GM21367 (cell line): ENCODE data around the gene HCN4.
"Not testable (repeated sequence)": the region's sequence is repeated elsewhere in the genome, so short reads cannot be mapped to it uniquely, and the experiment has no call there.

Experiments
- ATAC-seq: cut with Tn5 transposase; IDR thresholded peaks from one replicate; pipeline ENCODE4 v1.9.1; 2021; ENCODE audit not compliant: unreplicated experiment

HCN4 gene

DNA sequence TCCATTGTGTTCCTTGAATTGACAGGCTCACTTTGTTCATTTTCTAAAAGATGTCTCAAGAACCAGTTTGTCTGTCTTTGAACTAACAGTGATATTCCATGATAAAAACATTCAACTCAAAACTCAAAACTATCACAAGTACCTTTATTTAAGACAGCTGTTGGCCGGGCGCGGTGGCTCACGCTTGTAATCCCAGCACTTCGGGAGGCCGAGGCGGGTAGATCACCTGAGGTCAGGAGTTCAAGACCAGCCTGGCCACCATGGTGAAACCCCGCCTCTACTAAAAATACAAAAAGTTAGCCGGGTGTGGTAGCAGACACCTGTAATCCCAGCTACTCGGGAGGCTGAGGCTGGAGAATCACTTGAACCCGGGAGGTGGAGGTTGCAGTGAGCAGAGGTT is 68.5 kb downstream of the HCN4 start:
- ATAC-seq, result not testable (repeated sequence)

GRCh38 chr15:73298522-73299245 is 70.1 kb downstream of the HCN4 start:
- no peak for ATAC-seq

- no peak for ATAC-seq
These were observed 72.0 kb downstream of the HCN4 start for GRCh38 chr15:73296609-73297353.

GRCh38 chr15:73295630-73296286 is 73.0 kb downstream of the HCN4 start:
- no peak for ATAC-seq

DNA sequence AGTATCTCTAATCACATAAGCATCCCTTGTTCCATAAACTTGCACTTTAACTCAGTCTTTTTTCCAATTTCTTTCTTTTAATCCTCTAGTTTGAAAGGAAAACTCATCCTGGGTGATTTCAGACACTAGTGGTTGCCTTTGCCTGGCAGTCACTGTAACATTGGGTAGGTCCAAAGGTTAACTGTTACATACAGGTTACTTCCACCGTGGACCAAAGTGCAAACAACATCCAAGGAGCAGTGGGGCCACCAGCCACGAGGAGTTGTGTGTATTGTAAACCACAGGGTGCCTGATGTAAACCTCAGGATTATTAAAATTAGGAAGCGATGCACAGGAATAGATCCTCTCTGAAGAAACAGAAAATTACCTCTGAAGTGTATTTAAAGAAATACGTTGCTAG is 75.0 kb downstream of the HCN4 start:
- no peak for ATAC-seq

DNA sequence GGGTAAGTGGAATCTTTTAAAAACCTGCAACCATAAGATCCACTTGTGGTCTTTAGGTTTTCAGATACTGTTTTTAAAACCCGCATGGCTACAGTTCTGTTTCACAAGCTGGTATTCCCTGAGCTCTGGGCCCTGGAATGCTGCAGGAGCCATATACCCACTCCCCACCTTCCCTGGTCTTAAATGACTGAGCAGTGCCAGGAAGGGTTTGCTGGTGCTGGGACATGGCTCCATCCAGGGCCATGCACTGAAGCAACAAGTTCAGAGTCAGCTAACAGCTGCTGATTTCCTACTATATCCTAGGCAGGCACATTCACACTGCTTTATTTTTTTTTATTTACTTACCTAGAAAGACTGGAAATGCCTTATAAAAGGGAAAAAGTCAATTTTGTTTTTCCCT is 77.3 kb downstream of the HCN4 start:
- no peak for ATAC-seq

- ATAC-seq, result no peak
These were observed 81.7 kb downstream of the HCN4 start for GRCh38 chr15:73287019-73287418.

DNA sequence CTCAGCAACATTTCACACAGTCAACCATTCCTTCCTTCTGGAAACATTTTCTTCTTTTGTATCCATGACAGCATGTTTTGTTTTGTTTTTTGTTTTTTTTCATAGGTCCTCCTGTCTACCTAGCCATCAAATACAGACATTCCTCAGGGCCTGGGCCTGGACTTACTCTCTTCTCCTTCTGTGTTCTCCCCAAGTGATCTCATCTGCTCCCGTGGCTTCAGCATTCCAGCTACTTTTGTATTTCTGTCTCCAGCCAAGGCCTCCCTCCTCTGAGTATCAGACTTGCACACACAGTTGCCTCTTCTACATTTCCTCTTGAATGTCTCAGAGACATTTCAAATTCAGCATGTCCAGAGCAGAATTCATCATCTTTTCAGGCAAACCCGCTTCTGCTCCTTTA is 82.4 kb downstream of the HCN4 start:
- ATAC-seq, result no peak

GRCh38 chr15:73284090-73284716 is 84.6 kb downstream of the HCN4 start:
- ATAC-seq, result no peak

DNA sequence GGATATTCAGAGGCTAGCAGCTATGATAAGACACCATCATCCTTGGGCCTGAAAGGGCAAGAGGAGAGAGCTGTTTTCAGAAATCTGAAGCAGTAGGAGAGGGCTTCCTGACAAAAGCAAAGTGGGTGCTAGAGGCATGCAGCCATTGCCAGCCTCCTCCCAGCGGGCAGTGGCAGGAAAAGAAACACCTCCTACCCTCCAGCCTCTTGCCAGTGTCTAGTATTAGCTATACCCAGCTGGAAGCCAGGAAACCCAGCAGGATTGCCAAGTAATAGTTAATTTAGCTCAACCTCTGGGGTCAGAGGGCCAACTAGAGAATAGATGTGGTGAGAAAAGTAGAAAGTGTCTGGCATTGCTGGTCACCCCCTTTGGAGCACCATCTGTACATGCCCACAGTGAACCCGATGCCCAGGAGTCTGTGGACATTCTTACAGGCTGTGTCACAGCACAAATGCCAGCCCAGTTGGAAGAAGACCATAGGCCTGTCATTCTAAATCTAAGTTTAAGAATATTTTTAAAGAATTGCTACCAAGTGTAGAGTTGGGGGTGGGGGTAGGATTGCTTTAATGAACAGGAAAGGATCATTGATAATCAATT is 85.3 kb downstream of the HCN4 start:
- ATAC-seq, result no peak

- no peak for ATAC-seq
These were observed 86.0 kb downstream of the HCN4 start for GRCh38 chr15:73282567-73283365.

GRCh38 chr15:73275862-73276261 is 92.9 kb downstream of the HCN4 start:
- no peak for ATAC-seq

DNA sequence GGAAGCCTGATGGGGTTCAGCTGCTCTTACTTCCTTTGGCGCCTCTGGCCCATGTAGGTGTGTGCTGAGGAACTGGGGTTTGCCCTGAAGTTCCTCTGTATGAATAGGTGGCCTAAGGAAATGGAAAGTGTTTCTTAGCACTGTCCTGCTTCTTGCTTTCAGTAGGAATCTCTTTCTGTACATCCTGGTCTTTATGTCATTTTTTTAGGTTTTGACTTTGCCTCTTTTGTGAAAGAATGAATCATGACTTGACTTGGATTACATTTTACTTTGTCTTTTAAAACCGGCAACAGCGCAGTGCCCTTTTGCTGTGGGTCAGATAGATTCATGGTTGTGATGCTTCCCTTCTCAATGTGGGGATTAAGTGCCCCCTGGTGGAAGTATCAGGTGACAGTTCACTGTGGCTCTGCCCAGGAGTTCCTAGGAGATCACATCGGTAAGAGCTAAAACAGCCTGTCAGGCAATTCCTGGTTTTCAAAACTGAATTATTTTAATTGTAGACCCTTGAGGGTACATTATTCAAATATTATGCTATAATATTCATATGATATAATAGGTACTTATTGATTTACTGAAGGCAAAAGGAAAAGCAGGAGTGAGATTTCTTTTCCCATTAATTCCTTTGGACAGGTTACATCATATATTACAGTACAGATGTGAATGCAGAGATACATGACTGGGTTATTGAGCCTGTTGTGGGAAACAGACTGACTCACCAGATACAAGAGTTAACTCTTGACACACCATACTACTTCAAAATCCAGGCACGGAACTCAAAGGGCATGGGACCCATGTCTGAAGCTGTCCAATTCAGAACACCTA is 95.4 kb downstream of the HCN4 start:
- no peak for ATAC-seq

DNA sequence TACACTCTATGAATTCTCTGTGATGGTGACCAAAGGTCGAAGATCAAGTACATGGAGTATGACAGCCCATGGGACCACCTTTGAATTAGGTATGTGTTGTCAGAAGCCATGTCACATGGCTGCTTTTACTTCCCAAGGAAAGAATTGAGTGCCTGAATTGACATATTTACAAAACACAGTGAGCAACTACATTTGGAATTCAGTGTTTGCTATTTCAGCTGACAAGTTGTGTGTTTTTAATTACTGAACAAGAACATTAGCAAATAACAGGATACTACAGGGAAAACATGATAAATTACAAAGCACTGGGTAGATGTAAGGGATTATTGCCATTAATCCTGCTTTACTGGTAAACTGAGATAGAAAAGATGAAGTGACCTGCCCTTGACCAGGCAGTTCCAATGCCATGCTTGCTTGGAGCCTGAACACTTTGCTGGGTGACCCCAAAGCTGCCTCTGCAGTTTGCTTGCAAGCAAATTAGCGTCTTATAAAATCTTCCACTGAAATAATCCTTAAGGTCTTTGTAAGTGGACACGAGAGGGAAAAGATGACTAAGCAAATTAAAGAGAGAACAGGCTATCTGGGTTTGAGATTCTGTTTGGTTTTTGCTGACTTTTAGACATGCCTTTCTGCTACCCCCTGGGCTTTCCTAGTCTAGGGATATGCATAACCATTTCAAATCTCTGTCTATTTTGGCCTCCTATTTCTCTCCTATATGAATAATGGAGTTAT is 98.2 kb downstream of the HCN4 start:
- no peak for ATAC-seq
